K562 (cell line): ENCODE data around the gene WDR86. TPM values are rescaled to one million over a fixed set of nuclear protein-coding genes. Genes with fewer than 3 reads are reported as not detected.
A peak's percentile ranks its signal among the peaks of the same experiment; 100 is the strongest.

Experiments used
- ATAC-seq: fragments of 200-7000 bp; cut with Tn5 transposase; 3 replicates; pipeline ENCODE4 v1.9.1; 2020; ENCODE audit warnings: moderate library complexity
- BruUV-seq: library from RNA; stranded (reverse); fragments of 400-500 nt; replicated peaks from 2 replicates; lab custom pipeline; 2021; lab: Mats Ljungman, UMichigan
- CTCF ChIA-PET: fragments of 300-600 bp; formaldehyde crosslinking; extraction: SDS; loops from one replicate; lab custom pipeline; 2021; ENCODE audit warnings: low intra/inter-chr PET ratio; lab: Yijun Ruan, JAX
- POLR2A ChIA-PET: fragments of 300-600, 350-650 bp; sonication (Branson Sonifier 250); formaldehyde crosslinking; extraction: SDS; loops from one replicate; lab custom pipeline; 2021; ENCODE audit warnings: antibody characterized with exemption, inconsistent platforms; lab: Yijun Ruan, JAX
- DNase-seq, 4 experiments: peaks; one replicate each; pipeline versions ENCODE4 v3.0.0 to v3.0.0-alpha.2; 2011 to 2018; ENCODE audit warnings: low spot score in 3 of 4, mixed read lengths in 3 of 4; ENCODE audit errors: extremely low read depth in 1 of 4
- FAIRE-seq: peaks from 2 replicates; lab custom pipeline; 2011; peaks lifted over from hg19 to GRCh38; lab: Jason Lieb, UNC
- H2AFZ ChIP-seq: 2 replicates; pipeline ENCODE4 v1.6.0; 2011; ENCODE audit warnings: low read depth, low read length, control low read depth, inconsistent platforms
- H3K27ac ChIP-seq: fragments of 200-600 bp; 3 replicates; pipeline ENCODE4 v1.8.0; 2011; ENCODE audit warnings: low read depth, mild to moderate bottlenecking, control low read depth, inconsistent platforms, low read length, moderate library complexity, mixed read lengths; ENCODE audit errors: extremely low read depth
- H3K27me3 ChIP-seq, 2 experiments: fragments of 300-600 bp in 1 of 2; 2 replicates in 1 of 2; 3 replicates in 1 of 2; pipeline versions ENCODE4 v1.6.0 to v1.8.0; 2011; ENCODE audit warnings: inconsistent platforms in 2 of 2, low read length in 2 of 2, mild to moderate bottlenecking in 1 of 2, mixed read lengths in 1 of 2, moderate library complexity in 1 of 2; ENCODE audit not compliant: control insufficient read depth in 2 of 2, insufficient read depth in 2 of 2
- H3K36me3 ChIP-seq: fragments of 300-600 bp; 3 replicates; pipeline ENCODE4 v1.8.0; 2011; ENCODE audit warnings: mild to moderate bottlenecking, low read length, inconsistent platforms; ENCODE audit not compliant: control insufficient read depth, insufficient read depth
- H3K4me1 ChIP-seq, 2 experiments: fragments of 200-600 bp in 1 of 2; replicated peaks in 1 of 2; 2 replicates in 1 of 2; 3 replicates in 1 of 2; pipeline versions ENCODE4 v1.5.1 to v1.8.0; 2011; ENCODE audit warnings: inconsistent platforms in 2 of 2, low read length in 2 of 2, mild to moderate bottlenecking in 1 of 2, mixed read lengths in 1 of 2, moderate library complexity in 1 of 2; ENCODE audit not compliant: control insufficient read depth in 2 of 2, insufficient read depth in 2 of 2
- H3K4me2 ChIP-seq: 2 replicates; pipeline ENCODE4 v1.6.1; 2011; ENCODE audit warnings: low read length, control low read depth, inconsistent platforms, mixed read lengths; ENCODE audit not compliant: insufficient read depth
- H3K4me3 ChIP-seq: fragments of 200-600 bp; sonication (generic), shearing (Covaris generic); 2 replicates; pipeline ENCODE4 v1.5.1; 2016; ENCODE audit warnings: control low read depth, inconsistent platforms
- H3K79me2 ChIP-seq: fragments of 200-600 bp; 3 replicates; pipeline ENCODE4 v1.8.0; 2011; ENCODE audit warnings: low read length, inconsistent platforms; ENCODE audit not compliant: control insufficient read depth, insufficient read depth
- H3K9ac ChIP-seq, 2 experiments: 2 replicates each; pipeline versions ENCODE4 v1.6.0 to v1.6.1; 2011; ENCODE audit warnings: low read depth in 2 of 2, low read length in 2 of 2, control low read depth in 1 of 2, inconsistent platforms in 1 of 2, mild to moderate bottlenecking in 1 of 2, mixed read lengths in 1 of 2; ENCODE audit not compliant: insufficient read depth in 1 of 2
- H3K9me1 ChIP-seq: one replicate; pipeline ENCODE4 v1.6.0; 2011; ENCODE audit warnings: inconsistent platforms, mild to moderate bottlenecking, low read length, moderate library complexity; ENCODE audit not compliant: control insufficient read depth, insufficient read depth
- H3K9me3 ChIP-seq: replicated peaks from 2 replicates; pipeline ENCODE4 v1.5.1; 2011; ENCODE audit warnings: low read depth, low read length, inconsistent platforms; ENCODE audit not compliant: control insufficient read depth, insufficient read depth
- H4K20me1 ChIP-seq: replicated peaks from 2 replicates; pipeline ENCODE4 v1.6.1; 2011; ENCODE audit warnings: low read length, inconsistent platforms, mixed read lengths; ENCODE audit not compliant: control insufficient read depth, insufficient read depth
- ELF1 ChIP-seq: fragments of 200-800 bp; sonication (Bioruptor generic); IDR thresholded peaks from 2 replicates; pipeline ENCODE4 v1.6.1; 2016; ENCODE audit warnings: missing genetic modification characterization, missing compliant biosample characterization
- HNRNPLL ChIP-seq: fragments of 200-400 bp; formaldehyde crosslinking; IDR thresholded peaks from 2 replicates; pipeline ENCODE4 v1.6.1; 2017; ENCODE audit warnings: low read length, low read depth, mild to moderate bottlenecking; ENCODE audit not compliant: poor library complexity, severe bottlenecking
- ZNF699 ChIP-seq: fragments of 250-450 bp; sonication (Bioruptor Pico); IDR thresholded peaks from 2 replicates; pipeline ENCODE4 v1.8.0; 2021; ENCODE audit warnings: mild to moderate bottlenecking, moderate library complexity; ENCODE audit not compliant: insufficient replicate concordance
- WGBS: fragments of 100-300 bp; shearing (Covaris generic); methylation state at CpG from one replicate; pipeline ENCODE4 v1.1.6; 2016; ENCODE audit warnings: low coverage, mixed read lengths; ENCODE audit not compliant: insufficient coverage; ENCODE audit errors: missing lambda C conversion rate; 5-methylcytosine and 5-hydroxymethylcytosine counted together
- in situ Hi-C: fragments of 300-500 bp; cut with MboI; formaldehyde crosslinking; loops from 4 replicates; pipeline ENCODE4 v1.15.0; 2018; ENCODE audit warnings: inconsistent platforms, mixed read lengths
- intact Hi-C: fragments of 100-400 bp; cut with micrococcal nuclease; formaldehyde crosslinking; loops from 2 replicates; pipeline ENCODE4 v1.14.2; 2022
- polyA plus RNA-seq, 8 experiments: library from polyadenylated mRNA; depleted of rRNA in 4 of 8; stranded (reverse) in 5 of 8; unstranded in 3 of 8; fragments of >200 nt; fragmentation: Nextera tagmentation in 2 of 8; fragmentation: Illumina TruSeq in 1 of 8; extraction: Ambion mirVana in 2 of 8; extraction: Trizol in 1 of 8; gene quantifications; 2 replicates each; pipeline versions ENCODE4 v1.2.1 to v1.2.3, GENCODE V29; 2011 to 2014; ENCODE audit warnings: inconsistent platforms in 1 of 8, missing spikeins in 1 of 8
- total RNA-seq, 7 experiments: library from RNA; depleted of rRNA in 6 of 7; stranded (reverse); fragments of >200 nt in 6 of 7; fragmentation: Illumina TruSeq in 2 of 7; extraction: Trizol in 2 of 7; gene quantifications; 2 replicates each; pipeline versions ENCODE4 v1.2.1 to v1.2.3, GENCODE V29; 2011 to 2021; ENCODE audit warnings: low replicate concordance in 1 of 7
- TF ChIP-seq, protein P1 (sequence below): sonication (generic); formaldehyde crosslinking; IDR thresholded peaks from 2 replicates; pipeline ENCODE4 v1.8.0; 2022; ENCODE audit warnings: mild to moderate bottlenecking, missing genetic modification reagents

WDR86 gene
- total and polyA plus RNA-seq, 9 of the 15 experiments (the other 6 are each of a cell fraction or from before 2014, with no cell fraction given) = 0.24 TPM; not detected in 8

DNA sequence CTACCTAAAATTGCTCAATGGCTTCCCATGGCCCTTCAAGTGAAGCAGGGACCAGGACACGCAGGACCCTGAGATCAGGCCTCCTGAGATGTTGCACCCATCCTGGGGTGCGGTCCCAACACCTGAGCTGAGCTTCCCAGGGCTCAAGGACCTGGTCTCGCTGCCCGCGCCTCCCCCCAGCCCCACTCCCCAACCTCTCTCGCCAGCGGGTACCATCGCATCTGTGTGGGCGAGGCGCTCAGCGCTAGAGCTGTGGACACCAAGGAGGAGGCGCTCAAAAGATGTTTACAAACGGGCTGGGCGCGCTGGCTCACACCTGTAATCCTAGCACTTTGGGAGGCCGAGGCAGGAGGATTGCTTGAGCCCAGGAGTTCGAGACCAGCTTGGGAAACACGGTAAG lies 37.5 kb upstream of the WDR86 start:
- H3K9me1 ChIP-seq = no peaks in the 10 kb centered on the region
- TF ChIP-seq HNRNPLL (peak; percentile 1), ZNF699 (CRISPR knock-in tag) (no peak)
- no peak overlapping the region for H3K27ac ChIP-seq
- H3K36me3 ChIP-seq = no peaks in the 10 kb centered on the region
- H2AFZ ChIP-seq = no peak overlapping the region
- no peak overlapping the region for H3K4me3 ChIP-seq
- ChIA-PET CTCF (interaction anchor here (6.0 kb wide), 1 partner anchor 132 kb away, joined by 75 read pairs; no protein-coding TSS in a partner anchor), POLR2A (no interaction called here)
- DNase-seq (no peak), ATAC-seq (no peak), FAIRE-seq (no peak)
- BruUV-seq = no TSS peak
- 65% methylated on average over 18 of the region's 18 CpGs for WGBS
- in situ Hi-C loops = loop anchor here (5.0 kb wide), 2 partner anchors 90 to 130 kb away; no protein-coding TSS in a partner anchor
- intact Hi-C loops = loop anchor here (5.0 to 10.0 kb wide), 2 partner anchors 35 to 53 kb away; partner anchors contain the start of gene WDR86
- H3K4me1 ChIP-seq = peaks cover 5 to 17% of the 10 kb centered on the region in 2 experiments; a peak in 3 of 5 replicates
- no peaks in the 10 kb centered on the region for H3K79me2 ChIP-seq
- no peaks in the 10 kb centered on the region for H3K9me3 ChIP-seq
- H4K20me1 ChIP-seq = no peaks in the 10 kb centered on the region
- no peak overlapping the region for H3K9ac ChIP-seq
- no peak overlapping the region for H3K4me2 ChIP-seq
- H3K27me3 ChIP-seq = peaks cover 26 to 27% of the 10 kb centered on the region in 2 experiments

DNA sequence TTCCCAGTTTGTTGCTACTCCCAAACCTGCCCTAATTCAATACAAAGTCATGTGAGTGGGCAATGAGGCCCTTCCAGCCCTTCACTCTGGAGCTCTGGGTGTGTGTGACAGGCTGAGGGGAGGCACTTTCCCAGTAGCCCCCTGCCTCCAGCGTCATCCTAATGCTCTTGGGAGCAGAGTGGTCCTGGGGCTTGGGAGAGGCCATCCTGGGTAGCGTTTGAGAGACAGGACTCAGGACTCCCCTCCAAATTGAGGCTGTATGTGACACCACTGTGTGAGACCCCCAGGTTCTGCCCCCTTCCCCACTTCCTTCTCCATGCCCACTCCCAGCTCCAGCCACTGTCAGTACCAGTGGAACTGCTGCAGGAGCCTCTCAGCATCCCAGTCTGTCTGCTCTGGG lies 36.6 kb upstream of the WDR86 start:
- ChIA-PET POLR2A (interaction anchor here (0.6 to 1.3 kb wide), 2 partner anchors 9 to 121 kb away, joined by 3 read pairs; no protein-coding TSS in a partner anchor), CTCF (interaction anchor here (1.5 kb wide), 1 partner anchor 78 kb away, joined by 5 read pairs; no protein-coding TSS in a partner anchor)
- Histone ChIP-seq H2AFZ (no peak overlapping the region), H3K27ac (no peak overlapping the region), H3K9me1 (no peaks in the 10 kb centered on the region), H3K4me2 (no peak overlapping the region), H3K4me1 (peaks cover 5 to 9% of the 10 kb centered on the region in 2 experiments; a peak in 3 of 5 replicates), H3K9ac (peak overlapping the region in 1 of 2 experiments; percentile 21; a peak in 1 of 4 replicates), H3K9me3 (no peaks in the 10 kb centered on the region), H3K36me3 (no peaks in the 10 kb centered on the region), H3K4me3 (no peak overlapping the region), H4K20me1 (no peaks in the 10 kb centered on the region), H3K27me3 (peaks cover 17 to 18% of the 10 kb centered on the region in 2 experiments), H3K79me2 (no peaks in the 10 kb centered on the region)
- ATAC-seq = no peak
- no peak for DNase-seq
- intact Hi-C loops (loop anchor here (5.0 to 10.0 kb wide), 2 partner anchors 34 to 52 kb away; partner anchors contain the start of gene WDR86), in situ Hi-C loops (loop anchor here (5.0 kb wide), 2 partner anchors 89 to 129 kb away; no protein-coding TSS in a partner anchor)
- WGBS = 16% methylated on average over 2 of the region's 2 CpGs
- BruUV-seq = no TSS peak
- TF ChIP-seq, protein P1, sequence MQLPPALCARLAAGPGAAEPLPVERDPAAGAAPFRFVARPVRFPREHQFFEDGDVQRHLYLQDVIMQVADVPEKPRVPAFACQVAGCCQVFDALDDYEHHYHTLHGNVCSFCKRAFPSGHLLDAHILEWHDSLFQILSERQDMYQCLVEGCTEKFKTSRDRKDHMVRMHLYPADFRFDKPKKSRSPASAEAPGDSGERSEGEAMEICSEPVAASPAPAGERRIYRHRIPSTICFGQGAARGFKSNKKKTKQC (CRISPR knock-in tag) = 0 out of 2 replicates have a peak, but pooled peaks have one; percentile 9
- TF ChIP-seq ELF1 (tag) = no peak
- no peak for FAIRE-seq
